ENCODE data around the gene OTOR.

GRCh38 chr20:16707674-16708073 is 40.5 kb upstream of the OTOR start:
- TF ChIP-seq CTCF (IDR thresholded peaks at IDR 0.05) (no peak), POLR2A (IDR thresholded peaks at IDR 0.05) (no peak)

All from upper lobe of left lung (tissue), 4 donors.